ENCODE results near the gene RGS17.
"Not testable (repeated sequence)": the region's sequence is repeated elsewhere in the genome, so short reads cannot be mapped to it uniquely, and the experiment has no call there.

The RGS17 gene

DNA sequence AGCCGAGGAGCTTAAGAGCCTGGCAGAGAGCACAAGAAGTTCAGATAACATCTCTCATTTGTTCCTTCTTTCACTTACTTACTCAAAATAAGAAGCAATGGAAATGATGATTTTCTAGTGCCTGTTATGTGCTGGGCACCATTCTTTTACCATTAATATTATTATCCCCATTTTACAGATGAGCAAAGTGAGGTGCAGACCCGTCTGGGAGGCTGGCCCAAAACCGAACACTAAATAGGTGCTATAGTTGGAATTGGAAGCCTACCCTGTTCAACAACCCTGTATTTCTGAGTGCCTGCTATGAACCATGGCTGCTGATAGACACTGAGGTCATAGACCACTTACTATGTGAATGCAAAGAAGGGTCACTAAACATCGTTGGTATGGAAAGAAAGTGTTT, 103.6 kb downstream of the RGS17 start:
- no peak for DNase-seq

- DNase-seq, result no peak
Measured at GRCh38 chr6:153024709-153025017, 106.4 kb downstream of the RGS17 start.

GRCh38 chr6:153023977-153024708, 106.9 kb downstream of the RGS17 start:
- DNase-seq, result peak; percentile 31

- DNase-seq, result no peak
Measured at GRCh38 chr6:153018355-153018754, 112.7 kb downstream of the RGS17 start.

- DNase-seq, result peak; percentile 26
Measured at GRCh38 chr6:153016846-153017245, 114.2 kb downstream of the RGS17 start.

DNA sequence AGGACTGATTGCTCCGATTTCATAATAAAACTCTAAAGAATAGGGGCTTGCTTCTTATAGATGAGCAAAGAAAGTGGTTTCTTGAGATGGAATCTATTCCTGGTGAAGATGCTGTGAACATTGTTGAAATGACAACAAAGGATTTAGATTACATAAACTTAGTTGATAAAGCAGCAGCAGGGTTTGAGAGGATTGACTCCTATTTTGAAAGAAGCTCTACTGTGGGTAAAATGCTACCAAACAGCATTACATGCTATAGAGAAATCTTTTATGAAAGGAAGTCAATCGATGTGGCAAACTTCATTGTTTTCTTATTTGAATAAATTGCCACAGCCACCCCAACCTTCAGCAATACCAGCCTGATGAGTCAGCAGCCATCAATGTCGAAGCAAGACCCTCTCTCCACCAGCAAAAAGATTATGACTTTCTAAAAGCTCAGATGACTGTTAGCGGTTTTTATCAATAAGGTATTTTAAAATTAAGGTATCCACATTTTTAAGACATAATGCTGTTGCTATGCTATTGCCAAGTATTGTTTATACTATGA, 115.9 kb downstream of the RGS17 start:
- DNase-seq, result peak; percentile 3

- DNase-seq, result no peak
Measured at GRCh38 chr6:153013438-153013837, 117.6 kb downstream of the RGS17 start.

DNA sequence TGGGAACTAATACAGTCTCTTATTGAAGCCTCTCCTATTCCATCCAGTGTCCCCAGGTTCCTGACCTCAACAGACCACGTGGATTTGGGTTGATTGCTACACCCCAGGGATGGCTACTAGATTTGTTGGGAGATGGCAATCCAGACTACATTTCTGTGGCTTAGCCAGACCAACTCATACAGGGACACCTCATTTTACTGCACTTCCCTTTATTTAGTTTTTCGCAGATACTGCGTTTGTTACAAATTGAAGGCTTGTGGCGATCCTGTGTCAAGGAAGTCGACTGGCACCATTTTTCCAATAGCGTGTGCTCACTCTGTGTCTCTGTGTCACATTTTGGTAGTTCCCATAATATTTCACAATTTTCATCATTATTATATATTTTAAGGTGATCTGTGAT, 118.2 kb downstream of the RGS17 start:
- no peak for DNase-seq

DNA sequence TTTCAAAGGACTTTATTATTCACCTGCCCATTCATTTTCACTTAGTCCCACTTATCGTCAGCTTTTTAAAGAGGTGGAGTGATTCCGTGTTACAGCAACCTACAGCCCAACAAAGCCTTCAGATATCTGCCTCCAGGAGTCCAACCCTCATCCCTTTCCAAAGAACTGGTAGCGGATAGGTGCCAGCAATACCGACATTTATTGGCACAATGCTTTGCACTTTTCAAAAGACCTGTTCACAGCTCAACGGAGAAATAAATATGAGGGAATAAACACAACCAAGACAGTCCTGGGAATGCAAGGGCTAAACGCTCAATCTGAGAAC, 127.8 kb downstream of the RGS17 start:
- DNase-seq, result peak; percentile 7

DNA sequence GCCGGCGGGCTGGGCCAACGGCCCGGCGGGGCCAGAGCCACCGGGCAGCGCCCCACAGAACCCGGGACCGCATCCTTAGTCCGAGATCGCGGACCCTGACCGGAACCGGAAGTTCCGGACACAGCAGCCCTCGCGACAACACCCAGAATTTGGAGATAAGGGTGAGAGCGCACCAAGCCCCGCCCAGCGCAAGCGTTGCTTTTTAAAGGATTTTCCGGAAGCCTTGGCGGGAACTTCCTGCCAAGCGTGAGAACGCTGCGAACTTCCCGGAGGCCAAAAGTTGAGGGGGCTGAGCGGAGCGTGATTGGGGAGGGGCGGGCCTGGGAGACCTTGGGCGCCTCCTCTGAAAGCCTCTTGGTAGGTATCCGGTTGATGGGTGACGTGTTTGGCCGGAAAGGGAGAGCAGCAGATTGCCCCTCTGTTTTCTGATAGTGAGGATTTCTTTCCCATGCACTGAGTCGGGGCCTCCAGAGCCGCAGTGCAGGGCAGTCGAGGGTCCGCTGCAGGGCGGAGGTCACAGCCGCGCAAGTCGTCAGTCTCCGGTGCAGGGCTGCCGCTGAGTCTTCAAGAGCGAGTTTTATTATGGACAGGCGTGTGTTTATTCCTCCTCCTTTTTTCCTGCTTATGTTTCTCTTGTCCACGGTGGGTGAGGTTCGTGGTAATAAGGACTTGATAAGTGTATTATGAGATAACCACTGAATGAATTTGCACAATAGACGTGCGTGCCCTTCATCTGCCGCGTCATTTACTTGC, 128.3 kb downstream of the RGS17 start, which contains the start of gene MTRF1L:
TSS of gene MTRF1L (minus strand) at position 97 of the 753 bp plus-strand sequence. CDS start at position 73, 24 bp downstream.
- peak; percentile 97 for DNase-seq

GRCh38 chr6:153001767-153002612, 129.1 kb downstream of the RGS17 start:
- no peak for DNase-seq

GRCh38 chr6:153000790-153001189, 130.3 kb downstream of the RGS17 start:
- not testable (repeated sequence) for DNase-seq

DNA sequence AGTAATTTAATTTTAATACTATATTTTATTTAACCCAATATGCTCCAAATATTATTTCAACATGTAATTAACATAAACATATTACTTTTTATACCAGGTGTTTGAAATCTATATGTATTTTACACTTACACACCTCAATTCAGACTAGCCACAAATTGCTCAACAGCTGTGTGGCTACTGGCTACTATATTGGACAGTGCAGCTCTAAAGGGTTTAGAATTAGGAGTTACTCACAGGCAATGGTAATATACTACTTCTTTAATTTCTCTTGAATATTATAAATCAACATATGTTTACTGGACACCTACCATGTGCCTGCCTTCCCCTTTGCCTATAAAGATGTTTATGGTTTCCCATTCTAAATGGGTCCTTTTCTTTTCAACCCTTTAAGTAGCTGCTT, 130.8 kb downstream of the RGS17 start:
- no peak for DNase-seq

DNA sequence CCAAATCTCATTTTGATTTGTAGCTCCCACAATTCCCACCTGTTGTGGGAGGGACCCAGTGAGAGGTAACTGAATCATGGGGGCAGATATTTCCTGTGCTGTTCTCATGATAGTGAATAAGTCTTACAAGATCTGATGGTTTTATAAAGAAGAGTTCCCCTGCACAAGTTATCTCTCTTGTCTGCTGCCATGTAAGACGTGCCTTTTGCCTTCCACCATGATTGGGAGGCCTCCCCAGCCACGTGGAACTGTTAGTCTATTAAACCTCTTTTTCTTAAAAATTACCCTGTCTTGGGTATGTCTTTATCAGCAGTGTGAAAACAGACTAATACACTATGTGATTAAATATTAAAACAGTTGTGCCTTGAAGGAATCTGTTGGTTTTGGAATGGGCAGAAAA, 131.5 kb downstream of the RGS17 start:
- not testable (repeated sequence) for DNase-seq

DNA sequence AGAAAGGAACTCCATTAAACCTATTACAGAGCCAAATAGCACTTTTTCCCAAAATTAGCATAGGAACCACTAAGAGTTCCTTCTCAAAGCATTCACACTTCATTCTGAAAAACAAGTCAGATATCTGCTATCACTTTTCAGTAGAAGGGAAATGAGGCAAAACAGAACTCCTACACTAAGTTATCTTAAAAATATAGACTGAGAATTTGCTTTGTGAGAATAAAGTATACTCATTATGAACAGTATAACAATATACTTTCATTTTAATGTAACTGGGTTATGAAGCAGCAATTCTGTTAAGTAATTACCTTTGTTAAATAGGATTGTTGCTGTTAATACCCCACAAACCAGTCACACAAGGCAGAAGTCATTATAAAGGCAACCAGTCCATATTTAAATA, 137.2 kb downstream of the RGS17 start:
- DNase-seq, result no peak

- DNase-seq, result no peak
Measured at GRCh38 chr6:152993431-152993830, 137.7 kb downstream of the RGS17 start.

DNA sequence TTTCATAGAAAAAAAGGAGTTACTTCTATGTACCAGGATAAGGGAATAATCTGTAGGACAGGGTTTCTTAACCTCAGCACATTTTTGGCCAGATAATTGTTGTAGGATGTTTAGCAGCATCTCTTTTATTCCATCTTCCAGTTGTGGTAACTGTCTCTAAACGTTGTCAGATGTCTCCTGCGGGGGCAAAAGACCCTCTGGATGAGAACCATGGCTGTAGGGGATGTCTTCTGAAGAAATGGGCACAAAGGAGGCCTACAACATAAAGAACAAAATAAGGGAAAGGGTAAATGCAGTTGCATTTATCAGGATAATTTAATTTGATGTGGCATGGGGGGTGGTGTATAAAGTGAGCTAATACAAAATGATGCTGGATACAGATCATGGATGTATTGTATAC, 144.1 kb downstream of the RGS17 start:
- DNase-seq, result no peak

GRCh38 chr6:152985300-152985699, 145.8 kb downstream of the RGS17 start:
- not testable (repeated sequence) for DNase-seq

GRCh38 chr6:152984513-152984872, 146.6 kb downstream of the RGS17 start:
- no peak for DNase-seq

- DNase-seq, result peak; percentile 71
Measured at GRCh38 chr6:152983637-152984512, 147.2 kb downstream of the RGS17 start.

- peak; percentile 95 for DNase-seq
Measured at GRCh38 chr6:152982904-152983636, 148.0 kb downstream of the RGS17 start, which contains the start of gene FBXO5. Gene FBXO5 (minus strand): TSS chr6:152983041. CDS start chr6:152982959, 82 bp downstream.

Measured in NCI-H226 (cell line).